Measurements from ENCODE around the gene NTN3. TPM values are rescaled to one million over a fixed set of nuclear protein-coding genes. Genes with fewer than 3 reads are reported as not detected.
A peak's percentile ranks its signal among the peaks of the same experiment; 100 is the strongest.

Gene NTN3
- total and polyA plus RNA-seq, 2 of the 8 experiments (the other 6 are each of a cell fraction or from before 2014, with no cell fraction given): 0.30 to 0.34 TPM

DNA sequence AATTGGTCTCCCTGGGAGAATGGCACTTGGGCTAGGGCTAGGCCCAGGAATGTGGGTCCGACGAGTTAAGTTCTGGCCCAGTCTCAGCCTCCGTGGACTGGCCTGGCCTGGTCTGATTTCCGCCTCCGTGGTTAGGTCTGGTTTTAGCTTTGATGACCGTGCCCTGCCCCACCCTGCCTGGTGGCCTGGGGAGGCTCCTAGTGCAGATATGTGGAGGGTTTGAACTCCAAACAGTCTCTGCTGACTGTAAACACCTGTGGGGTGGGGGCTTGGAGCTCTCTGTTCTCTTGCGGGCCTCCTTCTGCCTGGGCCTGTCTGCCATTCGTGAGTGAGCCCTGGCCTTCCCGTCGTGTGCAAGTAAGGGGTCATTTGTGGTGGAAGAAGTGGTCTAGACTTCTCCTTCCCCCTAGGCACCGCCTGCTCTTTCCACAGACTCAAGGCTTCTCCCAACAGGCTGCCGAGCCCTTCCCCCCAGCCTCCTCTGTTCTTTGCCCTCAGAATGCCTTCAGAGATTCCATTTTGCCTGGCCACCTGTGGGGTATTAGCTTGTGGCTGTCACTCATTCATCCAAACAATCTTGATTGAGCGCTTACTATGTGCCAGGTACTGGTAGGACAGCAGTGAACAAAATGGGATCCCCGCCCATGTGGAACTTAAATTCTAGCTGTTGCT lies 44.2 kb downstream of the NTN3 start:
- DNase-seq (ENCODE audit: low read depth in 1 of 2, low spot score in 2 of 2) (no peak), FAIRE-seq (no peak)
- Histone ChIP-seq H2BK15ac (ENCODE audit: low read length) (no peak overlapping the region), H4K8ac (ENCODE audit: extremely low read depth, insufficient read depth, low read length) (peak overlapping the region; percentile 80; the same call in 1 of the 2 replicates), H2BK120ac (replicated peaks; ENCODE audit: low read depth, low read length) (no peak overlapping the region), H4K5ac (ENCODE audit: insufficient read length, low read depth, low read length) (no peak overlapping the region), H2BK20ac (ENCODE audit: low read length) (no peak overlapping the region), H2BK5ac (ENCODE audit: low read depth, low read length) (no peak overlapping the region; the same call in 1 of the 2 replicates), H3K9ac (replicated peaks in 1 of 4; ENCODE audit: extremely low read depth in 1 of 4, low read depth in 3 of 4, low read length in 3 of 4) (peak overlapping the region in 3 of 4 experiments; percentile 65 to 94 (median 91); a peak in 4 of 7 replicates), H3K4me3 (ENCODE audit: extremely low read depth in 1 of 4, insufficient read depth in 2 of 4, low read depth in 3 of 4, low read length in 4 of 4) (peak overlapping the region; percentile 77 to 99 (median 84); a peak in 7 of 8 replicates), H3K23ac (ENCODE audit: insufficient read length) (no peak overlapping the region), H3K18ac (ENCODE audit: extremely low read depth, low read length) (no peak overlapping the region), H3K23me2 (ENCODE audit: low read depth, low read length) (peaks cover 8% of the 10 kb centered on the region; the same call in 1 of the 2 replicates), H4K91ac (replicated peaks; ENCODE audit: insufficient read length, low read length) (no peak overlapping the region), H3K79me1 (ENCODE audit: low read depth, low read length) (peaks cover 24% of the 10 kb centered on the region), H3K4ac (replicated peaks; ENCODE audit: insufficient read length, low read depth, low read length) (no peak overlapping the region), H4K20me1 (replicated peaks in 1 of 2; ENCODE audit: control insufficient read depth in 1 of 2, insufficient read depth in 2 of 2, low read length in 2 of 2) (peaks cover 31 to 38% of the 10 kb centered on the region in 2 experiments), H3K56ac (replicated peaks; ENCODE audit: insufficient read length, low read depth, low read length) (no peak overlapping the region), H3K4me1 (replicated peaks in 1 of 4; ENCODE audit: control insufficient read depth in 3 of 4, insufficient read depth in 4 of 4, low read length in 3 of 4) (peaks cover 4 to 37% (median 22%) of the 10 kb centered on the region in 4 experiments), H3K36me3 (ENCODE audit: control insufficient read depth in 2 of 4, insufficient read depth in 4 of 4, low read length in 3 of 4) (no peaks in the 10 kb centered on the region; a peak in 1 of 8 replicates), H3K27ac (ENCODE audit: low read depth, low read length) (0 out of 2 replicates have a peak overlapping the region, but pooled peaks have one; percentile 59), H2AK5ac (ENCODE audit: low read depth, low read length) (no peak overlapping the region), H2BK12ac (ENCODE audit: low read depth, low read length) (peak overlapping the region; percentile 27; the same call in 1 of the 2 replicates), H3K14ac (ENCODE audit: insufficient read length) (no peak overlapping the region), H3K27me3 (replicated peaks in 1 of 4; ENCODE audit: control insufficient read depth in 3 of 4, extremely low read depth in 1 of 4, insufficient read depth in 3 of 4, low read length in 3 of 4) (peaks cover 0 to under 1% (median 0%) of the 10 kb centered on the region in 4 experiments; a peak in 2 of 7 replicates), H3K4me2 (ENCODE audit: insufficient read depth in 1 of 2, low read depth in 2 of 2, low read length in 2 of 2) (peak overlapping the region; percentile 85 to 88), H2AFZ (ENCODE audit: low read length) (no peak overlapping the region), H3K9me3 (ENCODE audit: insufficient read depth in 2 of 2, low read depth in 1 of 2, low read length in 1 of 2) (no peaks in the 10 kb centered on the region), H3K79me2 (ENCODE audit: control insufficient read depth in 1 of 2, insufficient read depth in 2 of 2, low read length in 2 of 2) (peaks cover 26 to 53% of the 10 kb centered on the region in 2 experiments)
- CTCF ChIA-PET (ENCODE audit: partially characterized antibody): interaction anchor here (0.6 to 1.4 kb wide), 7 partner anchors 11 to 321 kb away, joined by 3 to 4 read pairs (median 3); no protein-coding TSS in a partner anchor
- peak in 1 of 2 experiments; percentile 25; a peak in 1 of 3 replicates for TF ChIP-seq POLR2A (IDR thresholded peaks at IDR 0.05; ENCODE audit: control extremely low read depth in 1 of 2, low read depth in 2 of 2, low read length in 2 of 2)
- no peak for TF ChIP-seq NANOG (IDR thresholded peaks at IDR 0.05; ENCODE audit: insufficient read depth, low read depth, low read length, poor library complexity, severe bottlenecking)
- POLR2A ChIA-PET (ENCODE audit: partially characterized antibody): interaction anchor here (0.5 to 5.6 kb wide), 14 partner anchors 9 to 520 kb away, joined by 3 to 44 read pairs (median 4); partner anchors contain the start of gene CEMP1
- 82% methylated on average over 14 of the region's 14 CpGs; no CpG with 5 or more reads in 1 of the 2 experiments for WGBS, 2 experiments (ENCODE audit: extremely low coverage in 1 of 2, insufficient coverage in 1 of 2, insufficient read length in 1 of 2, insufficient replicate concordance in 2 of 2, low coverage in 1 of 2, low lambda C conversion rate in 2 of 2, missing lambda C conversion rate in 1 of 2)
